HEK293 (cell line): ENCODE data around the gene PTPRJ.

ENCODE experiments used
- CTCF ChIA-PET: fragments of 350-600 bp; formaldehyde crosslinking; extraction: SDS; loops from one replicate; lab custom pipeline; 2021; ENCODE audit warnings: antibody characterized with exemption; lab: Yijun Ruan, JAX
- POLR2A ChIA-PET: fragments of 300-600 bp; formaldehyde crosslinking; extraction: SDS; loops from one replicate; lab custom pipeline; 2020; ENCODE audit warnings: antibody characterized with exemption, inconsistent platforms; lab: Yijun Ruan, JAX
- H3K27ac ChIP-seq: fragments of 200-500 bp; sonication (Bioruptor generic); 2 replicates; pipeline ENCODE4 v1.5.1; 2014; ENCODE audit warnings: low read depth, low read length, control low read depth, inconsistent platforms; ENCODE audit errors: extremely low read depth
- H3K36me3 ChIP-seq, 2 experiments: fragments of 200-500 bp in 1 of 2; sonication (Bioruptor generic) in 1 of 2; 1 replicate in 1 of 2; 2 replicates in 1 of 2; pipeline ENCODE4 v1.5.1; 2014 to 2017; ENCODE audit warnings: inconsistent platforms in 2 of 2, low read length in 2 of 2; ENCODE audit not compliant: control insufficient read depth in 2 of 2, insufficient read depth in 1 of 2
- H3K4me1 ChIP-seq: fragments of 200-500 bp; sonication (Bioruptor generic); 2 replicates; pipeline ENCODE4 v1.5.1; 2014; ENCODE audit warnings: mild to moderate bottlenecking, low read length, inconsistent platforms; ENCODE audit not compliant: control insufficient read depth, insufficient read depth
- H3K4me3 ChIP-seq: 2 replicates; pipeline ENCODE4 v1.5.1; 2011; ENCODE audit warnings: low read depth, mild to moderate bottlenecking, control low read depth, low read length, moderate library complexity
- H3K9me3 ChIP-seq: fragments of 200-500 bp; sonication (Bioruptor generic); 2 replicates; pipeline ENCODE4 v1.5.1; 2014; ENCODE audit warnings: low read depth, low read length, inconsistent platforms; ENCODE audit not compliant: control insufficient read depth, insufficient read depth
- OVOL3 ChIP-seq: fragments of 450-650 bp; formaldehyde crosslinking; IDR thresholded peaks from 2 replicates; pipeline ENCODE4 v1.5.1; 2016; ENCODE audit warnings: missing biosample characterization, missing genetic modification characterization
- SCRT2 ChIP-seq: fragments of 450-650 bp; formaldehyde crosslinking; IDR thresholded peaks from 2 replicates; pipeline ENCODE4 v1.5.1; 2016; ENCODE audit warnings: missing biosample characterization, missing genetic modification characterization
- SP2 ChIP-seq: fragments of 450-650 bp; formaldehyde crosslinking; IDR thresholded peaks from 2 replicates; pipeline ENCODE4 v1.5.1; 2016; ENCODE audit warnings: missing biosample characterization, missing genetic modification characterization
- ZBTB20 ChIP-seq: fragments of 450-650 bp; formaldehyde crosslinking; IDR thresholded peaks from 2 replicates; pipeline ENCODE4 v1.5.1; 2016; ENCODE audit warnings: missing biosample characterization, missing genetic modification characterization
- ZNF140 ChIP-seq: fragments of 450-650 bp; formaldehyde crosslinking; IDR thresholded peaks from 2 replicates; pipeline ENCODE4 v1.5.1; 2016; ENCODE audit warnings: missing biosample characterization, missing genetic modification characterization
- ZNF292 ChIP-seq: fragments of 450-650 bp; formaldehyde crosslinking; IDR thresholded peaks from 2 replicates; pipeline ENCODE4 v1.5.1; 2016; ENCODE audit warnings: low read depth, missing biosample characterization, missing genetic modification characterization, borderline replicate concordance
- ZNF366 ChIP-seq: fragments of 450-650 bp; formaldehyde crosslinking; conservative IDR thresholded peaks from 2 replicates; pipeline ENCODE4 v1.5.1; 2016; ENCODE audit warnings: missing biosample characterization, missing genetic modification characterization
- ZNF48 ChIP-seq: fragments of 450-650 bp; formaldehyde crosslinking; IDR thresholded peaks from 2 replicates; pipeline ENCODE4 v1.5.1; 2016; ENCODE audit warnings: missing biosample characterization, missing genetic modification characterization
- ZNF664 ChIP-seq: fragments of 450-650 bp; formaldehyde crosslinking; IDR thresholded peaks from 2 replicates; pipeline ENCODE4 v1.5.1; 2016; ENCODE audit warnings: missing biosample characterization, missing genetic modification characterization
- ZNF670 ChIP-seq: fragments of 450-650 bp; formaldehyde crosslinking; IDR thresholded peaks from 2 replicates; pipeline ENCODE4 v1.5.1; 2016; ENCODE audit warnings: missing biosample characterization, missing genetic modification characterization, low read depth
- TF ChIP-seq, protein P1 (sequence below): fragments of 450-650 bp; formaldehyde crosslinking; IDR thresholded peaks from 2 replicates; pipeline ENCODE4 v1.5.1; 2016; ENCODE audit warnings: missing biosample characterization, missing genetic modification characterization
- TF ChIP-seq, protein P2 (sequence below): fragments of 450-650 bp; formaldehyde crosslinking; IDR thresholded peaks from 2 replicates; pipeline ENCODE4 v1.5.1; 2016; ENCODE audit warnings: missing biosample characterization, missing genetic modification characterization, low read depth
- TF ChIP-seq, protein P3 (sequence below): fragments of 450-650 bp; formaldehyde crosslinking; IDR thresholded peaks from 2 replicates; pipeline ENCODE4 v1.5.1; 2017; ENCODE audit warnings: missing biosample characterization, missing genetic modification characterization
- TF ChIP-seq, protein P4 (sequence below): fragments of 450-650 bp; formaldehyde crosslinking; IDR thresholded peaks from 2 replicates; pipeline ENCODE4 v1.5.1; 2017; ENCODE audit warnings: missing biosample characterization, missing genetic modification characterization
- TF ChIP-seq, protein P5 (sequence below): fragments of 450-650 bp; formaldehyde crosslinking; IDR thresholded peaks from 2 replicates; pipeline ENCODE4 v1.5.1; 2016; ENCODE audit warnings: missing biosample characterization, missing genetic modification characterization

The PTPRJ gene

DNA sequence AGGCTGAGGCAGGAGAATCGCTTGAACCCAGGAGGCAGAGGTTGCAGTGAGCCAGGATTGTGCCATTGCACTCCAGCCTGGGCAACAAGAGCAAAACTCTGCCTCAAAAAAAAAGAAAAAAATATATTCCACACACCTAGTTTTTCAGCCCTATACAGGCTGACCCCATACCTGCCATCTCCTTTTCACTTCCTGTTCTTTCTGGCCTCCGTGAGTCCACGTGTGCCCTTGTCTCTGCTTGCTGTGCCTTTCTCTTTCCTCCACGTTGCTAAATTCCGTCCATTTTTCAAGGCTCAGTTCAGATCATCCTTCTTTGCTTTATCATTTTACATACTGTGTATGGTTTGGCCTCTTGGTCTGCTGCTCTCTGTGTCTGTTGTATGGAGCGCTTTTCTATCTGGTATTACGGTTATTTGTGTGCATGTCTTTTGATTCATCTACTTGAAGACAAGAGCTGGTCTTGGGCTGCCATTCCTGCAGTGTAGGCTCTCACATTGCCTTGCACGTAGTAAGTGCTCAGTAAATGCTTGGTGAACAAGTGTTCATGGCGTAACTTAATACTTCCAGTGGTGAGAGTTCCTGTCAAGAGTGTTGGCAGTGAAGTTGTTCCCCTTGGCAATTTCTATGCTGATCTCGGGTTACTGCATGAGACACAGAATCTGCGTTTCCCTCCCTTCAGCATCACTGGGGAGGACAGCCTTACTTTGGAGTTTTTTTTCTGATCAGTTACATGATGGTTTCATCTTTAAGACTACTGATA is 57.5 kb downstream of the PTPRJ start:
- Histone ChIP-seq H3K4me3 (no peak overlapping the region), H3K27ac (no peak overlapping the region), H3K4me1 (no peaks in the 10 kb centered on the region), H3K36me3 (no peaks in the 10 kb centered on the region)
- POLR2A ChIA-PET, result no interaction called here
- TF ChIP-seq, protein P1, sequence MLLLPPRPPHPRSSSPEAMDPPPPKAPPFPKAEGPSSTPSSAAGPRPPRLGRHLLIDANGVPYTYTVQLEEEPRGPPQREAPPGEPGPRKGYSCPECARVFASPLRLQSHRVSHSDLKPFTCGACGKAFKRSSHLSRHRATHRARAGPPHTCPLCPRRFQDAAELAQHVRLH (tag by site-specific recombination), result 0 out of 2 replicates have a peak, but pooled peaks have one; percentile 42
- TF ChIP-seq ZNF664 (tag by site-specific recombination) (peak; percentile 95), ZNF292 (tag by site-specific recombination) (no peak), SCRT2 (peak; percentile 32; the same call in 1 of the 2 replicates), ZBTB20 (0 out of 2 replicates have a peak, but pooled peaks have one; percentile 32)
- TF ChIP-seq, protein P2, sequence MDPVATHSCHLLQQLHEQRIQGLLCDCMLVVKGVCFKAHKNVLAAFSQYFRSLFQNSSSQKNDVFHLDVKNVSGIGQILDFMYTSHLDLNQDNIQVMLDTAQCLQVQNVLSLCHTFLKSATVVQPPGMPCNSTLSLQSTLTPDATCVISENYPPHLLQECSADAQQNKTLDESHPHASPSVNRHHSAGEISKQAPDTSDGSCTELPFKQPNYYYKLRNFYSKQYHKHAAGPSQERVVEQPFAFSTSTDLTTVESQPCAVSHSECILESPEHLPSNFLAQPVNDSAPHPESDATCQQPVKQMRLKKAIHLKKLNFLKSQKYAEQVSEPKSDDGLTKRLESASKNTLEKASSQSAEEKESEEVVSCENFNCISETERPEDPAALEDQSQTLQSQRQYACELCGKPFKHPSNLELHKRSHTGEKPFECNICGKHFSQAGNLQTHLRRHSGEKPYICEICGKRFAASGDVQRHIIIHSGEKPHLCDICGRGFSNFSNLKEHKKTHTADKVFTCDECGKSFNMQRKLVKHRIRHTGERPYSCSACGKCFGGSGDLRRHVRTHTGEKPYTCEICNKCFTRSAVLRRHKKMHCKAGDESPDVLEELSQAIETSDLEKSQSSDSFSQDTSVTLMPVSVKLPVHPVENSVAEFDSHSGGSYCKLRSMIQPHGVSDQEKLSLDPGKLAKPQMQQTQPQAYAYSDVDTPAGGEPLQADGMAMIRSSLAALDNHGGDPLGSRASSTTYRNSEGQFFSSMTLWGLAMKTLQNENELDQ (tag by site-specific recombination), result no peak
- TF ChIP-seq, protein P3, sequence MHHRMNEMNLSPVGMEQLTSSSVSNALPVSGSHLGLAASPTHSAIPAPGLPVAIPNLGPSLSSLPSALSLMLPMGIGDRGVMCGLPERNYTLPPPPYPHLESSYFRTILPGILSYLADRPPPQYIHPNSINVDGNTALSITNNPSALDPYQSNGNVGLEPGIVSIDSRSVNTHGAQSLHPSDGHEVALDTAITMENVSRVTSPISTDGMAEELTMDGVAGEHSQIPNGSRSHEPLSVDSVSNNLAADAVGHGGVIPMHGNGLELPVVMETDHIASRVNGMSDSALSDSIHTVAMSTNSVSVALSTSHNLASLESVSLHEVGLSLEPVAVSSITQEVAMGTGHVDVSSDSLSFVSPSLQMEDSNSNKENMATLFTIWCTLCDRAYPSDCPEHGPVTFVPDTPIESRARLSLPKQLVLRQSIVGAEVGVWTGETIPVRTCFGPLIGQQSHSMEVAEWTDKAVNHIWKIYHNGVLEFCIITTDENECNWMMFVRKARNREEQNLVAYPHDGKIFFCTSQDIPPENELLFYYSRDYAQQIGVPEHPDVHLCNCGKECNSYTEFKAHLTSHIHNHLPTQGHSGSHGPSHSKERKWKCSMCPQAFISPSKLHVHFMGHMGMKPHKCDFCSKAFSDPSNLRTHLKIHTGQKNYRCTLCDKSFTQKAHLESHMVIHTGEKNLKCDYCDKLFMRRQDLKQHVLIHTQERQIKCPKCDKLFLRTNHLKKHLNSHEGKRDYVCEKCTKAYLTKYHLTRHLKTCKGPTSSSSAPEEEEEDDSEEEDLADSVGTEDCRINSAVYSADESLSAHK (tag by site-specific recombination), result peak; percentile 67
- TF ChIP-seq, all 188 proteins: peak for 5
- CTCF ChIA-PET, result no interaction called here
- H3K9me3 ChIP-seq, result no peaks in the 10 kb centered on the region

DNA sequence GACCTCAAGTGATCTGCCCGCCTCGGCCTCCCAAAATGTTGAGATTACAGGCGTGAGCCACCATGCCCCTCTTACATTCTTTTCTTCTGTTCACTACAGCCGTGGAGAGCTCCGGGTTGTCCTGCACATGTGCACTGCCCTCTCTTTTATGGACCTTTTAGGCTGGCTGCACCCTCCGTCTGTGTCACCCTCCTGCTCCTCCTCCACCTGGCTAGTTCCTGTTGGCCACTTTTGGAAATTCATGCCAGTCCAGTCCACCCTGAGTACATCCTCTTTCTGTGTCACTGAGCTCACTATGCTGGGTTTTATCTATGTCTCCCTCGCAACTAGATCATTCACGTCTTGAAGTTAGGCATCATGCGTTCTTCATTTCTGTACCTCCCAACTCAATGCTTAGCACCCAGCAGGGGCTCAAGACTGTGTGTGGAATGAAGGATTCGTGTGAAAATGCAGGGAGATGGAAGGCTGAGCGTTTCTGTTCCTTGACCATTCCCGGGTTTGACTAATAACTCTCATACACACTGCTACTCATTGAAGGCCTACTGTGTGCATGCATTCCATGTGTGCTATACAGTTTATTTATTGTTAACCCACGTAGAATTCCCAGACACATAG is 60.6 kb downstream of the PTPRJ start:
- Histone ChIP-seq H3K4me3 (no peak overlapping the region), H3K36me3 (no peaks in the 10 kb centered on the region), H3K27ac (no peak overlapping the region), H3K4me1 (no peaks in the 10 kb centered on the region), H3K9me3 (no peaks in the 10 kb centered on the region)
- TF ChIP-seq ZNF670 (tag by site-specific recombination) (no peak), ZNF140 (tag by site-specific recombination) (no peak), ZNF48 (tag by site-specific recombination) (no peak), OVOL3 (tag by site-specific recombination) (no peak), ZNF366 (tag by site-specific recombination) (no peak), SP2 (tag by site-specific recombination) (no peak)
- TF ChIP-seq, protein P4, sequence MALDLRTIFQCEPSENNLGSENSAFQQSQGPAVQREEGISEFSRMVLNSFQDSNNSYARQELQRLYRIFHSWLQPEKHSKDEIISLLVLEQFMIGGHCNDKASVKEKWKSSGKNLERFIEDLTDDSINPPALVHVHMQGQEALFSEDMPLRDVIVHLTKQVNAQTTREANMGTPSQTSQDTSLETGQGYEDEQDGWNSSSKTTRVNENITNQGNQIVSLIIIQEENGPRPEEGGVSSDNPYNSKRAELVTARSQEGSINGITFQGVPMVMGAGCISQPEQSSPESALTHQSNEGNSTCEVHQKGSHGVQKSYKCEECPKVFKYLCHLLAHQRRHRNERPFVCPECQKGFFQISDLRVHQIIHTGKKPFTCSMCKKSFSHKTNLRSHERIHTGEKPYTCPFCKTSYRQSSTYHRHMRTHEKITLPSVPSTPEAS (tag by site-specific recombination), result no peak
- TF ChIP-seq, protein P5, sequence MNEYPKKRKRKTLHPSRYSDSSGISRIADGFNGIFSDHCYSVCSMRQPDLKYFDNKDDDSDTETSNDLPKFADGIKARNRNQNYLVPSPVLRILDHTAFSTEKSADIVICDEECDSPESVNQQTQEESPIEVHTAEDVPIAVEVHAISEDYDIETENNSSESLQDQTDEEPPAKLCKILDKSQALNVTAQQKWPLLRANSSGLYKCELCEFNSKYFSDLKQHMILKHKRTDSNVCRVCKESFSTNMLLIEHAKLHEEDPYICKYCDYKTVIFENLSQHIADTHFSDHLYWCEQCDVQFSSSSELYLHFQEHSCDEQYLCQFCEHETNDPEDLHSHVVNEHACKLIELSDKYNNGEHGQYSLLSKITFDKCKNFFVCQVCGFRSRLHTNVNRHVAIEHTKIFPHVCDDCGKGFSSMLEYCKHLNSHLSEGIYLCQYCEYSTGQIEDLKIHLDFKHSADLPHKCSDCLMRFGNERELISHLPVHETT, result no peak
- CTCF ChIA-PET, result interaction anchor here (0.6 kb wide), 1 partner anchor 133 kb away, joined by 3 read pairs; no protein-coding TSS in a partner anchor
- POLR2A ChIA-PET, result no interaction called here
